ENCODE data around the gene SLMAP.

DNA sequence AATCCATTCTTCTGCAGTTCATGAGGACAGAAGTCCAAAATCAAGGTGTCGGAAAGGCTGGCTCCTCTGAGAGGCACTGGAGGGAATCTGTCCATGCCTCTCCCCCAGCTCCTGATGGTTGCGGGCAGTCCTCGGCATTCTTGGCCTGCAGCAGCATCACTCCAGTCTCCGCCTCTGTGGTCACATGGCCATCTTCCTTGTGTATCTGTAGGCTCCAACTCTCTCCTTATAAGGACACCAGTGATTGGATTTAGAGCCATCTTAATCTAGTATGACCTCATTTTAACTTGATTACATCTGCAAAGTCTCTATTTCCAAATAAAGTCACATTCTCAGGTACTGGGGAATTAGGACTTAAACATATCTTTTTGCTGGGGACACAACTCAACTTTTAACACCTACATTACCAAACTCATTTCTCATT lies 196.1 kb downstream of the SLMAP start:
- TF ChIP-seq TAF1 (IDR thresholded peaks at IDR 0.05; ENCODE audit: low read depth) = no peak
- no peak for TF ChIP-seq EP300 (IDR thresholded peaks at IDR 0.05; ENCODE audit: borderline replicate concordance)
- no peak for TF ChIP-seq CREB1 (IDR thresholded peaks at IDR 0.05; ENCODE audit: low read depth)
- TF ChIP-seq CEBPB (IDR thresholded peaks at IDR 0.05) = no peak
- TF ChIP-seq ZBTB7A (IDR thresholded peaks at IDR 0.05; ENCODE audit: low read depth) = no peak
- TF ChIP-seq, protein P1, sequence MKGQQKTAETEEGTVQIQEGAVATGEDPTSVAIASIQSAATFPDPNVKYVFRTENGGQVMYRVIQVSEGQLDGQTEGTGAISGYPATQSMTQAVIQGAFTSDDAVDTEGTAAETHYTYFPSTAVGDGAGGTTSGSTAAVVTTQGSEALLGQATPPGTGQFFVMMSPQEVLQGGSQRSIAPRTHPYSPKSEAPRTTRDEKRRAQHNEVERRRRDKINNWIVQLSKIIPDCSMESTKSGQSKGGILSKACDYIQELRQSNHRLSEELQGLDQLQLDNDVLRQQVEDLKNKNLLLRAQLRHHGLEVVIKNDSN (IDR thresholded peaks at IDR 0.05) = peak; percentile 92
- TF ChIP-seq, protein P2, sequence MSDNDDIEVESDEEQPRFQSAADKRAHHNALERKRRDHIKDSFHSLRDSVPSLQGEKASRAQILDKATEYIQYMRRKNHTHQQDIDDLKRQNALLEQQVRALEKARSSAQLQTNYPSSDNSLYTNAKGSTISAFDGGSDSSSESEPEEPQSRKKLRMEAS (IDR thresholded peaks at IDR 0.05) = peak; percentile 38
- no peak for TF ChIP-seq FOXM1 (IDR thresholded peaks at IDR 0.05; ENCODE audit: borderline replicate concordance, low read depth)
- TF ChIP-seq RAD21 (IDR thresholded peaks at IDR 0.05; ENCODE audit: low read depth) = no peak
- TF ChIP-seq, protein P3, sequence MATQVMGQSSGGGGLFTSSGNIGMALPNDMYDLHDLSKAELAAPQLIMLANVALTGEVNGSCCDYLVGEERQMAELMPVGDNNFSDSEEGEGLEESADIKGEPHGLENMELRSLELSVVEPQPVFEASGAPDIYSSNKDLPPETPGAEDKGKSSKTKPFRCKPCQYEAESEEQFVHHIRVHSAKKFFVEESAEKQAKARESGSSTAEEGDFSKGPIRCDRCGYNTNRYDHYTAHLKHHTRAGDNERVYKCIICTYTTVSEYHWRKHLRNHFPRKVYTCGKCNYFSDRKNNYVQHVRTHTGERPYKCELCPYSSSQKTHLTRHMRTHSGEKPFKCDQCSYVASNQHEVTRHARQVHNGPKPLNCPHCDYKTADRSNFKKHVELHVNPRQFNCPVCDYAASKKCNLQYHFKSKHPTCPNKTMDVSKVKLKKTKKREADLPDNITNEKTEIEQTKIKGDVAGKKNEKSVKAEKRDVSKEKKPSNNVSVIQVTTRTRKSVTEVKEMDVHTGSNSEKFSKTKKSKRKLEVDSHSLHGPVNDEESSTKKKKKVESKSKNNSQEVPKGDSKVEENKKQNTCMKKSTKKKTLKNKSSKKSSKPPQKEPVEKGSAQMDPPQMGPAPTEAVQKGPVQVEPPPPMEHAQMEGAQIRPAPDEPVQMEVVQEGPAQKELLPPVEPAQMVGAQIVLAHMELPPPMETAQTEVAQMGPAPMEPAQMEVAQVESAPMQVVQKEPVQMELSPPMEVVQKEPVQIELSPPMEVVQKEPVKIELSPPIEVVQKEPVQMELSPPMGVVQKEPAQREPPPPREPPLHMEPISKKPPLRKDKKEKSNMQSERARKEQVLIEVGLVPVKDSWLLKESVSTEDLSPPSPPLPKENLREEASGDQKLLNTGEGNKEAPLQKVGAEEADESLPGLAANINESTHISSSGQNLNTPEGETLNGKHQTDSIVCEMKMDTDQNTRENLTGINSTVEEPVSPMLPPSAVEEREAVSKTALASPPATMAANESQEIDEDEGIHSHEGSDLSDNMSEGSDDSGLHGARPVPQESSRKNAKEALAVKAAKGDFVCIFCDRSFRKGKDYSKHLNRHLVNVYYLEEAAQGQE (IDR thresholded peaks at IDR 0.05; ENCODE audit: low read depth) = no peak
- no peak for TF ChIP-seq EGR1 (IDR thresholded peaks at IDR 0.05)
- no peak for TF ChIP-seq NFIC (IDR thresholded peaks at IDR 0.05)
